Measurements from ENCODE around the gene PPP1R9B. TPM values are rescaled to one million over a fixed set of nuclear protein-coding genes. Genes with fewer than 3 reads are reported as not detected.

The PPP1R9B gene
- total RNA-seq, 4 donors from 2014 or later, result 24.9 to 35.9 (median 28.2) TPM

DNA sequence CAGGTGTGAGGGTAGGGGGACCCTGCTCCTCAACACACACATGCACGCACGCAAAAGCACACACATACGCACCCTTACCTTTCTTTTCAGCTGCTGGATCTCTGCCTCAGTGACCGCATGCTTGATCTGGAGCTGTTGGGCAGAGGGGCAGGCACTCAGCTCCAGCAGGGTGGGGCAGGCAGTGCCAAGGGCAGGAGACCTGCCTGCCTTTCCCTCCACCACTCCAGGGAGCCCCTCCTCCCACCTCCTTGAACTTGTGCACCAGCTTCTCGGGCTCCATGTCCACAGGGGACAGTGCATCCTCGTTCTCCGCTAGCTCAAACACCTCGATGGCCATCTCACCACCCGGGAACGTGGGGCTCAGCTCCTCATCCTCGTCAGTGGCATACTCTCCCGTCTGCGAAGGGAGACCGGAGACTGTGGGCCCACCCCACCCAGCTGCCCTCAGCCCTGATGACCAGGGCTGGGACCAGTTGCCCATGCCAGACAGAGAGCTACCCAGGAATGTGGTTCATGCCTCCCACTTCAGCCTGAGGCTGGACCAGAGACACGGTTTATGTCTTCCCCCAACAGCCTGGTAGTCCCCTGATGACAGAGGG, 11.2 kb downstream of the PPP1R9B start:
- DNase-seq, result no peak
- no peaks in the 10 kb centered on the region for H3K27me3 ChIP-seq
- TF ChIP-seq, protein P1, sequence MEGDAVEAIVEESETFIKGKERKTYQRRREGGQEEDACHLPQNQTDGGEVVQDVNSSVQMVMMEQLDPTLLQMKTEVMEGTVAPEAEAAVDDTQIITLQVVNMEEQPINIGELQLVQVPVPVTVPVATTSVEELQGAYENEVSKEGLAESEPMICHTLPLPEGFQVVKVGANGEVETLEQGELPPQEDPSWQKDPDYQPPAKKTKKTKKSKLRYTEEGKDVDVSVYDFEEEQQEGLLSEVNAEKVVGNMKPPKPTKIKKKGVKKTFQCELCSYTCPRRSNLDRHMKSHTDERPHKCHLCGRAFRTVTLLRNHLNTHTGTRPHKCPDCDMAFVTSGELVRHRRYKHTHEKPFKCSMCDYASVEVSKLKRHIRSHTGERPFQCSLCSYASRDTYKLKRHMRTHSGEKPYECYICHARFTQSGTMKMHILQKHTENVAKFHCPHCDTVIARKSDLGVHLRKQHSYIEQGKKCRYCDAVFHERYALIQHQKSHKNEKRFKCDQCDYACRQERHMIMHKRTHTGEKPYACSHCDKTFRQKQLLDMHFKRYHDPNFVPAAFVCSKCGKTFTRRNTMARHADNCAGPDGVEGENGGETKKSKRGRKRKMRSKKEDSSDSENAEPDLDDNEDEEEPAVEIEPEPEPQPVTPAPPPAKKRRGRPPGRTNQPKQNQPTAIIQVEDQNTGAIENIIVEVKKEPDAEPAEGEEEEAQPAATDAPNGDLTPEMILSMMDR (IDR thresholded peaks at IDR 0.05), result no peak
- TF ChIP-seq POLR2A (IDR thresholded peaks at IDR 0.05), result no peak
- peaks cover 14 to 54% (median 29%) of the 10 kb centered on the region in 3 donors for H3K4me1 ChIP-seq
- no peaks in the 10 kb centered on the region for H3K9me3 ChIP-seq
- H3K36me3 ChIP-seq, result peaks cover 65 to 100% (median 91%) of the 10 kb centered on the region in 3 donors
- peak overlapping the region in 1 of 4 donors; percentile 9 for H3K27ac ChIP-seq
- intact Hi-C loops (cut with DNase I), result no loop called here
- no peak overlapping the region for H3K4me3 ChIP-seq
- 78 to 100% methylated on average over 3 to 8 of the region's 15 CpGs for WGBS, 2 donors

DNA sequence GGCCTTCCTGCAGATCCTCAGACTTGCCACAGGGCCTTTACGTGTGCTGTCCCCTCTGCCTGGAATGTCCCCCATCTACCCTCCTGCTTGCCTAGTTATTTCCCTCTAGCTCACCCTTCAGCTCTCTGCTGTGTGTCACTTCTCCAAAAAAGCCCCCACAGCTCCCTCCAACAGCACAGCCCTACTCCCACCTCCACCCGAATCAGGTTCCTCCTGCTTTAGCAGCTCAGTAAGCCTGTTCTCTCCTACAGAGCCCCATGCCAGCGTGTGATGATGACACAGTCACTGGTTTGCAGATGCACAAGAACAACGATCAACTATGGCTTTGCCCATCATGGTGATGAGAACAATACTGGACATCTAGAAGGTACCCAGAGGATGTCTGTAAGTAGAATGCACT, 13.4 kb downstream of the PPP1R9B start:
- Histone ChIP-seq H3K36me3 (peaks cover 54 to 81% (median 74%) of the 10 kb centered on the region in 3 donors), H3K27me3 (no peaks in the 10 kb centered on the region), H3K4me3 (no peak overlapping the region), H3K27ac (no peak overlapping the region), H3K9me3 (no peaks in the 10 kb centered on the region), H3K4me1 (peaks cover 11 to 49% (median 21%) of the 10 kb centered on the region in 3 donors)
- TF ChIP-seq, protein P1 (IDR thresholded peaks at IDR 0.05), result no peak
- no peak for TF ChIP-seq POLR2A (IDR thresholded peaks at IDR 0.05)
- WGBS, 2 donors, result 83 to 86% methylated on average over 2 to 3 of the region's 4 CpGs
- intact Hi-C loops (cut with DNase I), result no loop called here
- no peak for DNase-seq

DNA sequence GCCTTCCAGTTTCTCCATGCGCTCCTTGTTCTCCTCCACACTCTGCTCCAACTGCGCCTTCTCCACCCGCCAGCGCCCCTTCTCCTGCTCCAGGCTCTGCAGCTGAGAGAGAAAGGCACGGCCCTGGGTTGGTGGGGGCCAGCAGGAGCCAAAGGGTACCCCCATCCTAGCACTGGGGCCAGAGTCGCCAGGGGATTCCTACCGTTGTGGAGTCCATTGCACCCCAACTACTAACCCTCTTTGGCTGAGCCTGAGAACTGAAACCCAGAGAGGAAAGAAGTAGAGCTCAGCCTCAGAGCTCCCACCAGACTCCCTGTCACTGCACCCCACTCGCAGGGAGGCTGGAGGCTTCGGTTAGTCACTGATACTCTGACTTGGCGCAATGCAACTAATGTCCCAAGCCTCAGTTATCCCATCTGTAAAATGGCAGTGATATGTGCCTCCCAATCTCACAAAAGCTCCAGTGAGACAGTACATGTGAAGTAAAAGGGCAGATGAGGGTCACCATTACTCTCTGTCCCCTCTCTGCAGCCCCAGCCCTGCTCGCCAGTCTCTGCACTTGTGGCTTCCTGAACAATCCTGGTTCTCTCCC, 14.3 kb downstream of the PPP1R9B start:
- WGBS, 2 donors, result 86 to 99% methylated on average over 7 to 8 of the region's 11 CpGs
- Histone ChIP-seq H3K4me1 (peaks cover 11 to 40% (median 15%) of the 10 kb centered on the region in 3 donors), H3K9me3 (no peaks in the 10 kb centered on the region), H3K27me3 (no peaks in the 10 kb centered on the region), H3K4me3 (no peak overlapping the region), H3K27ac (no peak overlapping the region), H3K36me3 (peaks cover 50 to 72% (median 66%) of the 10 kb centered on the region in 3 donors)
- DNase-seq, result no peak
- intact Hi-C loops (cut with DNase I), result no loop called here
- TF ChIP-seq POLR2A (IDR thresholded peaks at IDR 0.05), result no peak
- TF ChIP-seq, protein P1 (IDR thresholded peaks at IDR 0.05), result no peak

DNA sequence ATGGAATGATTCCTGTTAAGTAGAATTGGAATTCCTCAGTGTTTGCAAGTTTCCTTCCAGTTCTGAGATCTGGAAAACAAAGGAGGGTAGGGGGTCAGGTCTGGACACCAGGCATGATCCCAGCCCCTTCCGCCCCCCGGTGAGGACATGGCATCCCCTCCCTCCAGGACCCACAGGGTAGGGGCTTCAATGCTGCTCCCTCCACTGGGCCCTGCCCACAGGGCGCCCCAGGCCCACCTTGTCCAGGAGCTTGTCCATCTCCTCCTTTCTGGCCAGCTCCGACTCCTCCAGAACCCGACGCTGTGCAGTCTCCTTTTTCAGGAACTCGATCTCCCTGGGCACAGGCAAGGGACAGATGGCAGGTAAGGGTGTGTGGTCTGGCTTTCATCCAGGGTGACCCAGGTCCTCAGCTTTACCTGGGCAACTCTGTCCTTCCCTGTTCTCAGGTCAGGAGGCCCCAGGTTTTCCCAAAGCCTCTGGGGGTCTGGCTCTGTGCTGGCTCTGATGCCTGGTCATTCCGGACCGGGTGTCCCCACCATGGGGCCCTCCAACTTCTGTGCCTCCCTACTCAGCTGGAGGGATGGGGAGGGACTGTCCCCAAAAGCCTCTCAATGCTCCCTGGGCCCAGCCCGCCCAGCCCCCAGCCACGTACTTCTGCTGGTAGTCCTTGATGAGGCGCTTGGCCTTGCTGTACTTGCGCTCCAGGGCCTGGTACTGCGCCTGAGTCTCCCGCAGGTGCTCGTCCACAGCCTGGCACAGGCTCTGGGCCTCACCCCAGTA, 15.0 kb downstream of the PPP1R9B start:
- DNase-seq, result no peak

More for the DNA sequence above, 15.0 kb downstream of the PPP1R9B start:
- Histone ChIP-seq H3K27me3 (peaks cover 0 to 5% (median 0%) of the 10 kb centered on the region in 4 donors), H3K4me1 (peaks cover 6 to 38% (median 9%) of the 10 kb centered on the region in 3 donors), H3K9me3 (no peaks in the 10 kb centered on the region), H3K27ac (no peak overlapping the region), H3K36me3 (peaks cover 45 to 65% (median 59%) of the 10 kb centered on the region in 3 donors), H3K4me3 (no peak overlapping the region)
- whole genome bisulfite sequencing, 2 donors, result 72 to 83% methylated on average over 7 to 12 of the region's 16 CpGs
- intact Hi-C loops (cut with DNase I), result no loop called here
- TF ChIP-seq POLR2A (IDR thresholded peaks at IDR 0.05), result no peak
- TF ChIP-seq, protein P1 (IDR thresholded peaks at IDR 0.05), result no peak

Measured in esophagus squamous epithelium (tissue), 5 donors.